Erythroblast (primary cell): ENCODE data around the gene CTXN1.

ENCODE experiments used
- GATA1 ChIP-seq: IDR thresholded peaks from 2 replicates; pipeline ENCODE4 v1.6.1; 2011; ENCODE audit warnings: low read depth, mild to moderate bottlenecking, control low read depth, low read length, moderate library complexity
- POLR2A ChIP-seq: IDR thresholded peaks from 2 replicates; pipeline ENCODE4 v1.6.1; 2011; ENCODE audit warnings: mild to moderate bottlenecking, low read length

GRCh38 chr19:7942981-7943443 lies 17.1 kb upstream of the CTXN1 start:
- no peak for TF ChIP-seq POLR2A
- TF ChIP-seq GATA1 = no peak
